OCI-LY3 (cell line): ENCODE data around the gene EHD1.

Experiments used
- H2AFZ ChIP-seq: fragments of 200-600, 300-600 bp; shearing (Covaris generic); 2 replicates; pipeline ENCODE4 v1.6.0; 2014; ENCODE audit warnings: antibody characterized with exemption, low read depth, low read length
- H3K27ac ChIP-seq: fragments of 200-600, 300-600 bp; sonication (generic); 2 replicates; pipeline ENCODE4 v1.5.1; 2014; ENCODE audit warnings: mild to moderate bottlenecking, low read length, moderate library complexity, mixed read lengths
- H3K27me3 ChIP-seq: fragments of 200-600, 300-600 bp; sonication (generic); 2 replicates; pipeline ENCODE4 v1.6.1; 2014; ENCODE audit warnings: low read depth, low read length, mixed read lengths
- H3K36me3 ChIP-seq: fragments of 200-600, 300-600 bp; sonication (generic); replicated peaks from 2 replicates; pipeline ENCODE3; 2014; ENCODE audit warnings: low read depth, low read length, mixed read lengths
- H3K4me1 ChIP-seq: fragments of 300-600, 200-600 bp; sonication (generic); 2 replicates; pipeline ENCODE4 v1.6.1; 2014; ENCODE audit warnings: low read length, mixed read lengths
- H3K4me2 ChIP-seq: fragments of 200-600, 300-600 bp; sonication (generic); 2 replicates; pipeline ENCODE4 v1.6.1; 2014; ENCODE audit warnings: low read length, mixed read lengths
- H3K4me3 ChIP-seq: fragments of 300-600, 200-600 bp; sonication (generic); 2 replicates; pipeline ENCODE4 v1.5.1; 2014; ENCODE audit warnings: antibody characterized with exemption, mild to moderate bottlenecking, low read length, moderate library complexity
- H3K79me2 ChIP-seq: fragments of 300-600, 200-600 bp; shearing (Covaris generic); 2 replicates; pipeline ENCODE4 v1.6.1; 2014; ENCODE audit warnings: mild to moderate bottlenecking, low read length, mixed read lengths
- H3K9ac ChIP-seq: fragments of 300-600, 200-600 bp; shearing (Covaris generic); 2 replicates; pipeline ENCODE4 v1.6.0; 2014; ENCODE audit warnings: mild to moderate bottlenecking, low read length, moderate library complexity
- H3K9me3 ChIP-seq: fragments of 200-600, 300-600 bp; shearing (Covaris generic); 2 replicates; pipeline ENCODE4 v1.6.1; 2014; ENCODE audit warnings: low read length, mixed read lengths; ENCODE audit not compliant: insufficient read depth
- H4K20me1 ChIP-seq: fragments of 200-600, 300-600 bp; sonication (generic); 2 replicates; pipeline ENCODE4 v1.6.1; 2016; ENCODE audit warnings: low read length, mixed read lengths; ENCODE audit not compliant: insufficient read depth
- EZH2phosphoT487 ChIP-seq: fragments of 200-600 bp; shearing (Covaris generic); IDR thresholded peaks from 2 replicates; pipeline ENCODE4 v1.6.1; 2018; ENCODE audit warnings: antibody characterized with exemption, mixed run types, low read depth
- TF ChIP-seq, protein P1 (sequence below): fragments of 200-600, 300-600 bp; sonication (generic); IDR thresholded peaks from 2 replicates; pipeline ENCODE4 v1.5.1; 2014; ENCODE audit warnings: antibody characterized with exemption, low read length, low read depth

Gene EHD1

DNA sequence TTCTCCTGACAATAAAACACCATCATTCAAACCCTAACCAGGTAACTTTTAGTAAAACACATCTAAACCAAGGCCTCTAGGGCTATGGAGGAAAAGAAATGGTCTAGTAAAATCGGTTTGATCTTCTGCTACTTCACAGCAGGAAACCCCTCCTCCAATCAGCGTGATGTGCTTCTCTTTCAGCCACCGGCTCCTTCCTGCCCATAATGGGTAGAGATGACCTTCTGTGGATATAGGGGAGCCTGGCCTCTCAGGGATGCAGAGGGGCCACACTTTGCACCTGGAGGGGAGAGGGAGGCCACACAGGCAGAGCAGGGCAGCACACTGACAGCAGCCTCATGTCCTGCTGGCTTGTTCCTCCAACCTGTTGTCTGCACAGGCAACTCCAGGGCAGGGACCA lies 6.9 kb downstream of the EHD1 start:
- no peaks in the 10 kb centered on the region for H3K9me3 ChIP-seq
- H3K79me2 ChIP-seq, result peaks cover 85% of the 10 kb centered on the region
- H3K4me3 ChIP-seq, result no peak overlapping the region
- H3K4me1 ChIP-seq, result peaks cover 23% of the 10 kb centered on the region
- H3K4me2 ChIP-seq, result no peak overlapping the region
- H3K9ac ChIP-seq, result no peak overlapping the region
- H3K27ac ChIP-seq, result no peak overlapping the region
- H3K27me3 ChIP-seq, result no peaks in the 10 kb centered on the region
- no peak overlapping the region for H2AFZ ChIP-seq
- H3K36me3 ChIP-seq, result peaks cover 86% of the 10 kb centered on the region
- TF ChIP-seq, protein P1, sequence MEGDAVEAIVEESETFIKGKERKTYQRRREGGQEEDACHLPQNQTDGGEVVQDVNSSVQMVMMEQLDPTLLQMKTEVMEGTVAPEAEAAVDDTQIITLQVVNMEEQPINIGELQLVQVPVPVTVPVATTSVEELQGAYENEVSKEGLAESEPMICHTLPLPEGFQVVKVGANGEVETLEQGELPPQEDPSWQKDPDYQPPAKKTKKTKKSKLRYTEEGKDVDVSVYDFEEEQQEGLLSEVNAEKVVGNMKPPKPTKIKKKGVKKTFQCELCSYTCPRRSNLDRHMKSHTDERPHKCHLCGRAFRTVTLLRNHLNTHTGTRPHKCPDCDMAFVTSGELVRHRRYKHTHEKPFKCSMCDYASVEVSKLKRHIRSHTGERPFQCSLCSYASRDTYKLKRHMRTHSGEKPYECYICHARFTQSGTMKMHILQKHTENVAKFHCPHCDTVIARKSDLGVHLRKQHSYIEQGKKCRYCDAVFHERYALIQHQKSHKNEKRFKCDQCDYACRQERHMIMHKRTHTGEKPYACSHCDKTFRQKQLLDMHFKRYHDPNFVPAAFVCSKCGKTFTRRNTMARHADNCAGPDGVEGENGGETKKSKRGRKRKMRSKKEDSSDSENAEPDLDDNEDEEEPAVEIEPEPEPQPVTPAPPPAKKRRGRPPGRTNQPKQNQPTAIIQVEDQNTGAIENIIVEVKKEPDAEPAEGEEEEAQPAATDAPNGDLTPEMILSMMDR, result no peak
- TF ChIP-seq EZH2phosphoT487, result no peak
- peaks cover 82% of the 10 kb centered on the region for H4K20me1 ChIP-seq

- H3K4me1 ChIP-seq, result peaks cover 23% of the 10 kb centered on the region
- H3K79me2 ChIP-seq, result peaks cover 85% of the 10 kb centered on the region
- peaks cover 4% of the 10 kb centered on the region; the same call in 1 of the 2 replicates for H3K9me3 ChIP-seq
- H3K4me3 ChIP-seq, result no peak overlapping the region
- H2AFZ ChIP-seq, result no peak overlapping the region
- peaks cover 82% of the 10 kb centered on the region for H4K20me1 ChIP-seq
- no peak overlapping the region for H3K4me2 ChIP-seq
- no peaks in the 10 kb centered on the region for H3K27me3 ChIP-seq
- H3K36me3 ChIP-seq, result peaks cover 86% of the 10 kb centered on the region
- no peak overlapping the region for H3K27ac ChIP-seq
- no peak overlapping the region for H3K9ac ChIP-seq
- no peak for TF ChIP-seq EZH2phosphoT487
- TF ChIP-seq, protein P1, result no peak
Observed at GRCh38 chr11:64870893-64871466, 7.4 kb downstream of the EHD1 start.

- H2AFZ ChIP-seq, result no peak overlapping the region
- H3K79me2 ChIP-seq, result peaks cover 85% of the 10 kb centered on the region
- peaks cover 79% of the 10 kb centered on the region for H4K20me1 ChIP-seq
- no peak overlapping the region for H3K9ac ChIP-seq
- TF ChIP-seq, protein P1, result no peak
- TF ChIP-seq EZH2phosphoT487, result no peak
- peaks cover 5% of the 10 kb centered on the region; the same call in 1 of the 2 replicates for H3K9me3 ChIP-seq
- H3K4me2 ChIP-seq, result no peak overlapping the region
- H3K4me3 ChIP-seq, result no peak overlapping the region
- H3K4me1 ChIP-seq, result peaks cover 23% of the 10 kb centered on the region
- H3K27ac ChIP-seq, result no peak overlapping the region
- peaks cover 81% of the 10 kb centered on the region for H3K36me3 ChIP-seq
- no peaks in the 10 kb centered on the region for H3K27me3 ChIP-seq
Observed at GRCh38 chr11:64870176-64870892, 8.1 kb downstream of the EHD1 start.

DNA sequence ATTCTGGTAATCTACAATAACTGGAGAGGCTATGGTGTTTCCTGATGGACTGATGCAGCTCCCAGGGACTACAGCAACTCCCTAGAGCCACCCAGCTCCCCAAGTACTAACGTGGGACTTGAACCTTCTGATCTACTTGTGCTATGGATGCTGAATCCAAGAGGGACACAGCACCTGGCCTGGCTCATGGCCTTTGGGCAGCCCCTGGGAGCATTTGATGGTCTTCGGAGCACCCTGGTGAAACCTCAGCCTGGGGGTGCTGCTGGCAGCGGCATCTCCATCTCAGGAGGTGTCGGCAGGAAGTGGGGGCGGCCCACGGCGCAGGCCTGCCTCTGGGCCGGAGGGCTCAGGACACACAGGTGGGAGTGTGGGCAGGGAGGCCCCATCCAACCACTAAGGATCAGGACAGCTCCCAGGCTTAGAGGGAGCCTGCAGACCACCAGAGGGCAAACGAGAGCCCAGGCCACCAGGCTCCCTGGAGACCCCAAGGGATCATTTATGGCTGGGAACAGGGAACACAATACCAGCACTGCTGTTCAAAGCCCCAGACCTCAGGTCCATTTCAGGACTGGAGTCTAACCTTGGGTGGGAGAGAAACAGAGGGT lies 8.7 kb downstream of the EHD1 start:
- Histone ChIP-seq H3K9me3 (peaks cover 5% of the 10 kb centered on the region; the same call in 1 of the 2 replicates), H3K79me2 (peaks cover 85% of the 10 kb centered on the region), H3K9ac (no peak overlapping the region), H3K4me3 (no peak overlapping the region), H3K4me1 (peaks cover 30% of the 10 kb centered on the region), H4K20me1 (peaks cover 79% of the 10 kb centered on the region), H3K4me2 (no peak overlapping the region), H3K27me3 (no peaks in the 10 kb centered on the region), H3K36me3 (peaks cover 76% of the 10 kb centered on the region), H2AFZ (no peak overlapping the region), H3K27ac (no peak overlapping the region)
- TF ChIP-seq, protein P1, result peak; percentile 48
- TF ChIP-seq EZH2phosphoT487, result no peak
